Kidney glomerular epithelial cell (primary cell): ENCODE data around the gene PTPRE.

ENCODE experiments used
- DNase-seq: peaks from one replicate; lab custom pipeline; 2025; lab: John Stamatoyannopoulos, UW

PTPRE gene

DNA sequence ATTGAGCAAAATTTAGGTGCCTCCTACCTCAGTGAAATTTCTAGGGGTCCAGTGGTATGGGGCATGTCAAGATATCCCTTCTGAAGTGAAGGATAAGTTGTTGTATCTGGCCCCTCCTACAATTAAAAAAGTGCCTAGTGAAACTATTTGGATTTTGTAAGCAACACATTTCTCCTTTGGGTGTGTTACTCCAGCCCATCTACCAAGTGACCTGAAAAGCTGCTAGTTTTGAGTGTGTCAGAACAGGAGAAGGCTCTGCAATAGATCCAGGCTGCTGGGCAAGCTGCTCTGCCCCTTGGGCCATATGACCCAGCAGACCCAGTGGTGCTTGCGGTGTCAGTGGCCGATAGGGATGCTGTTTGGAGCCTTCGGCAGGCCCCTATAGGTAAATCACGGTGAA, 46.0 kb downstream of the PTPRE start:
- DNase-seq: no peak

DNA sequence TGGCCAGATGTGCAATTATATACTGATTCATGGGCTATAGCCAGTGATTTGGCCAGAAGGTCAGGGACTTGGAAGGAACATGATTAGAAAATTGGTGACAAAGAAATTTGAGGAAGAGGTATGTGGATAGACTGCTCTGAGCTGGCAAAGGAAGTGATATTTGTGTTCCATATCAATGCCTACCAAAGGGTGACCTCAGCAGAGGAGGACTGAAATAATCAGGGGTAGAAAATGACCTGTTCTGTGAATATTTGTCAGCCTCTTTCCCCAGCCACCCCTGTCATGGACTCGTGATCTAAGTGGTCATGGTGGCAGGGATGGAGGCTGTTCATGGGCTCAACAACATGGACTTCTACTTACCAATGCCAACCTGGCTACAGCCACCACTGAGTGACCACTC, 47.0 kb downstream of the PTPRE start:
- DNase-seq: no peak

DNA sequence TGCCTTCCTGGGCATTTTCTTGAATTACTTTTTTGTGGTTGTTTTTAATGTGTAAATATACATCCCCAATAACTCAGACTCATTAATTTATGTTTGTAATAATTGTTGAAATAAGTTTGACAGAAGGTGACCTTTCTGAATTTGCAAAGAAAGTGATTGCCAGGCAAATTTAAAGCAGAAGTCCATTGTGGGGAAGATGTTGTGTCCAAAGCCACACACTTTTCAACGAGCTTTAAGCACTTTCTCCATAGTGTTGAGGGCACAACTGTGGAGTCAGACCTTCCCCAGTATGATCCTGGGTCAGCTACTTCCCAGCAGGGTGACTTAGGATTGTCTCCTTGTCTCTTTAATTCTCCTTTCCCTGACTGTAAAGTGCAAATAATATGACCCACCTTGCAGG, 52.5 kb downstream of the PTPRE start:
- no peak for DNase-seq

DNA sequence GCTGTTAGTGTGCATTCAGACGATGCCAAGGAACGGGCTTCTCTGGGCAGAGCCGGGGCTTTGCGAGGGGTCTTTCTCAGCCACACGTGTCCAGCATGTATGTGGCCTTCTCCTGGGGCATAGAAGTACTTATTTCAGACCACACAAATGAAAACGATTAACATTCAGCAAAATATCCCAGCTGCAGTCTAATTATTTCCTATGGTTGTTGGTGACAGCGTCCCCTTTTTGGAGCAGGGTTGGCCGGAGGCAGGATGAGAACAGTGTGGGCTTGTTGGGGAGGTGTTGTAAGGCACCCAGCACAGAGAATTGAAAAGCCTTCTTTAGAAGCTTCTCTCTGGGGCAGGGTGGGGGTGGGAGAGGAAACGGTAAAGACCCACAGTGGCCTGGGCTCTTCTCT, 54.2 kb downstream of the PTPRE start:
- no peak for DNase-seq

DNA sequence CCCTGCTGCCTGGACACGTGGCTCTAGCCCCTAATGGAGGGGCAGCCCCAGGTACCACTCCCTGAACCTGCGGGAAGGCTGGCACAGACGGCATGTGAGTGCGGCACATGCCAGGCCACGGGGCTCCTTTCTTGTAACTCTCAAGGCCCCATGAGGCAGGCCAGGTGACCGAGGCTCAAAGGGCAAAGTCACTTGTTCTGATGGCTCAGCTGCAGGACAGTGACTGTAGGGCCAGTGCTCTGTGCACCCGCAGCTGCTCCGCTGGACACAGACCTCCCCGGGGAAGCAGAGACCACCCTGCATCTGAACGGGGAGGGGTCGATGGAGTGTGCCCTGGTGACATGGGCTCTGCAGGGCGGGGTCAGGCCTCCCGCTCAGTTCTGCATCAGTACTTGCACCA, 55.3 kb downstream of the PTPRE start:
- DNase-seq: no peak

DNA sequence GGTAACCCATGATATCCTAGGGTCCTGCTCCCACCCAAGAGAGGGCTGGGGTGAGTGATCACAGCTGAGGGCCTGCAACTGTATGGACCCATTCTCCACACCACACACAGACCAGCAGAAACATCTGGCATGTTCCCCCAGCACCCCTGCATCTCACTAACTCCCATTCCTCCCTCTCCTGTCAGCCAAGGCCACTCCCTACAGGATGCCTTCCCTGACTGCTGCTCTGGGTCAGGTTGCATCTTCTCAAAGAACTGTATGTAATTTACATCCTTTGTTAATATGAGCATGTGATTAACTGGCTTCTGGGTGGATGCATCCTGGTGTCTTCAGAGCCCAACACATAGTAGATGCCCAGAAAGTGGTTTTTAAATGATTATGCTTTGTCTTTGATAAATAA, 56.2 kb downstream of the PTPRE start:
- DNase-seq: no peak

DNA sequence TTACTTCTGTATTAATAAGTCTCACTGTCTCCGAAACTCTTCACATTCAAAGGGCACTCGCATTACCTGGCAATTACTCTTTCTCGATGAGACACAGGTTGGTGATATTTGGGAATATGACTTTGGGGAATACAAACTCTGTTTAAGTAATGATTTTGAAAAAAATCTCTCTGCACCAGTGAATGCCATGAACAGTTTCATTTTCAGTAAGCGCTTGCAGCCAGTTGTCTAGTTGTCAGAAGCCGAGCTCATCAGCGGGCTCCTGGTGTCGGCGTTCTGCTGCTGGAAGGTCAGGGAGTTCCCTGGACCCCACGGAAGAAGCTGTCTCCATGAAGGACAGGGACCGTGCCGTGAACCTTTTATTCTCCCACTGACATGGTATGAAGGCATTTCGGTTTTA, 57.7 kb downstream of the PTPRE start:
- no peak for DNase-seq

DNA sequence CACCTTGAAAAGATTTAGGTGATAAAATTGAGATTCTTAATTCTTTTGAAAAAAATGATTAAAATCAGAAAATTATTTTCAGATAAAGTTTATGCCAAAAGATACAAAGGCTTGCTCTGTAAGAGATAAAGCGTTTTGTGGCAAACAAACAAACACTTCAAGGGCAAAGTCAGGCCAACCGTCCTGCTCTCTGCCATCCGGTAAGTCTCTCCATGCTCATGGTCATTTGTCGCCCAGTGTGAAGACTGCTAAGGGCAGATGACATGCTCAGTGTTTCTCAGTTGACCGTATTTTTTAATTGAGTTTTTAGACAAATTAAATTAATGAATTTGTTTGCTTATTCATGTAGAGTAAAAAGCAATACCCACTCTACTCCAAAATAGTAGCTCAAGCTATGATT, 60.0 kb downstream of the PTPRE start:
- DNase-seq: no peak

DNA sequence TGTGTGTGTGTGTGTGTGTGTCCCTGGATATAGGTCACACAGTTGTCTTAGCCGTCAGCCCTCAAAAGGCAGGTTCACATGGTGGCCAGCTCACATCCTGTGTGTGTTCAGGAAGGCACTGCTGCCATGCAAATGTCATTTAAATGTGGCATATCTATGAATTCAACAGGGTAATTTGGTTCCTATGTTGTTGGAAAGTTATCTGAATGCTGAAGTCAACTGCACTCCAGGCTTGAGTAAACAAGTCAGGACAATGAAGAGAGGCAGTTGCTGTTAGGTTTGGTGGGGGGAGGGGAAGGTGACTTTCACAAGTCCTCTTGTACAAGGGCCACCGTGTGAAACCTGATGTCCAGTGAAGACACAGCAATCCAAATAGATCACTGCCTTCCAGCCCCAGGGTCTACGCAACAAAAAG, 61.1 kb downstream of the PTPRE start:
- no peak for DNase-seq

DNA sequence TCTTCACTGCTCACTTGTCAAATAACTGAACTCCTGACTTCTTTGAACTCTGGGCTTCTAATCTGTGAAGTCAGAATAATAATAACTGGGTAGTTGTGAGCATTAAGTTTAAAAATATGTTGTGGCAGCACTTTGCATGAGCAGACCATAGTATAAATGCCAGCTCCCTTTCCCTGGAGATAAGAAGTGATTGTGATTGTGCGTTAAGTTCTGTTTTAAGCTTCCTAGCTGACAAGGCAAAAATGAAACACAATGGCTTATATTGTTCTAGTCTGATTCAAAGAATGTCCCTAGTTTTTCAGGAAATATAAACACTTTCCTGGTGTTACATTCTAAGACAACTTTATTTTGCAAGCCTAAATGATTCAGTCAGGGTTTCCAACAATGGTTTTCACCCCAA, 61.8 kb downstream of the PTPRE start:
- no peak for DNase-seq

DNA sequence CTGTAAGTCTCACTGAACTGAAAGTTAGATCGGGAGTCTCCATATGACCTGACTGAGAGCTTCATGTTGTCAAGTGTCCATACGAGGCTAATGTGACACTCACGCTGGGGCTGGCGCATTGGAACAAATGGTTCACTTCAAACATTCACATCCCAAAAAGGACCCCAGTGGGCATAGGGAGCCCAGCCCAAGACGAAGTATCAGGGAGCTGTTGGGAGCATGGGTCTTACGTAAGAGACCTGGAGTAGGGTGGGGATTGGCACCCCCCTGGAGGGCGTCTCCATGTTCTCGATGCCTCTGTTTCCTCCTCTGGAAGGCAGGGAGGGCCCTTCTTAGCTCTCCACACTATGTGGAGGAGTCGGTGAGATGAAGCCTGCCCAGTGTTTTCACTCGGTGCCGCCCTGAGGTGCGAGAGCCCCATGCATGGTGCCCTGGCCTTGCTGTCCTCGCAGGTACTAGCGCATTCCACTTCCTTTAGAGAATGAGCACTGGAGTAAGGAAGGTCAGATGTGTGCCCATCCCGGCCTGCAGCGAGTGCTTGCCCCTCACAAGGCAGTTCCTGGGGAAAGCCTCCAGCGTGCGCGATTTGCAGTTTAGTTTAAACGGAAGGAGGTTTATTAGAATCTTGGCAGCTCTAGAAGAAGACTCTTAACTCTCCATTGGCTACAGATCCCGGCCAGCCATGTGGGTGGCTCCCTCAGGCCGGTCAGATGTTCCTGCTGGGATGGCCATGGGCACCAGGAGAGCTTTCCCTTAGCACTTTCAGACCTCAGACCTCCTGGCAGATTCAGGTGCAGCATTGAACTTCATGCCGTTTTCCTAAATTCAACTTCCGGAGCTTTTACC, 64.4 kb downstream of the PTPRE start:
- no peak for DNase-seq

DNA sequence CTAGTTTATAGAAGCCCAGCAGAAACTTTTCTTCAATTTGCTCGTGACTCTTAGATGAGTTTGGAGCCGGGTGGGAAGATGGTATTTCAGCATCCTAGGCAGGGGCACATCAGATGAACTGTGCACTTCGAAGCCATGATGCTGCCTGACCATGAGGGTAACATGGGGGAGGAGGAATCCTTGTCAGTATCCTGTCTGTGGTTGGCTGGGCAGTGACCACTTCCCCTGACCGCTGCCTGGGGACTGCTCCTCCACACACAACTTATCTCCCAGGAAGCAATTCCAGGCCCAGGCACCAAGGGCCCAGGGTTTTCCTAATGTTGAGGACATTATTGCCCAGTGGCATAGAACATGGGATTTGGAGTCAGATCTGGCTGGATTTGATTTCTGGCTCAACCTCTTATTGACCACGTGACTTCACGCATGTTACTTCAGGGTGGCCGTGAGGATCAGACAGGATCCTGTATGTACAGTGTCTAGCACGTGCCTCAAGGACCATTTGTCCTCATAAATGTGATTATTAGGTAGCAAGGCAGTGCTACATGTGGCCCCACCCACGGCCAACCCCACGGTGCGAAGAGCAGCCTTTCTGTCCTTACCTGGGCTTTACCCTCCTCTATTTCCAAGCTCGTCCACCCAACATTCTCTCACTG, 65.2 kb downstream of the PTPRE start:
- no peak for DNase-seq

DNA sequence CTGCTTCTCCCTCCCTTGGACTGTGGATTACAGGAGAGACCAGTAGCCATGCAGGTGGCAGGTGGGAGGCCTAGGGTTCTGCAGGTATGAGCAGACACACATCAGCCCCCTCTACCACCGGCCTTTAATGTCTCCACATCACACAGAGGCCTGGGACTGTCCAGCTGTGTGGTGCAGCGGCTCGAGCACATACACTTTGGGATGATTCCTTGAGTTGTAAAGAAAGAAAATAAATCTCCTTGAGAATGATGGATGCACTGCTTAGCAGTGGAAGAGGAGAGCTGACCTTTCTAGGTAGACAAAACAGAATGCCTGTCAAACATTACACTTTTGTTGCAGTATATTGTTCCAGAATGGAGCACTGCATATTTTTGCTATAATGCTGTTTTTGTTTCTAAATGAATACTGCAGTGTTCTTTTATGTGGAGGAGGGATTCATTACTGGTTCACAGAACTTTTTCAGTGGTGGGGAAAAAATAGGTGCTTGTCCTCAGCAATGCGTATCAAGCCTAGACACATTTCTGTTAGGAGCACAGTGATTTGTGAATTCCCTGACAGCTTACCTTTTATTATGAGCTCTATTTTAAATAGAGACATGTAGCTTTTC, 66.0 kb downstream of the PTPRE start:
- no peak for DNase-seq

DNA sequence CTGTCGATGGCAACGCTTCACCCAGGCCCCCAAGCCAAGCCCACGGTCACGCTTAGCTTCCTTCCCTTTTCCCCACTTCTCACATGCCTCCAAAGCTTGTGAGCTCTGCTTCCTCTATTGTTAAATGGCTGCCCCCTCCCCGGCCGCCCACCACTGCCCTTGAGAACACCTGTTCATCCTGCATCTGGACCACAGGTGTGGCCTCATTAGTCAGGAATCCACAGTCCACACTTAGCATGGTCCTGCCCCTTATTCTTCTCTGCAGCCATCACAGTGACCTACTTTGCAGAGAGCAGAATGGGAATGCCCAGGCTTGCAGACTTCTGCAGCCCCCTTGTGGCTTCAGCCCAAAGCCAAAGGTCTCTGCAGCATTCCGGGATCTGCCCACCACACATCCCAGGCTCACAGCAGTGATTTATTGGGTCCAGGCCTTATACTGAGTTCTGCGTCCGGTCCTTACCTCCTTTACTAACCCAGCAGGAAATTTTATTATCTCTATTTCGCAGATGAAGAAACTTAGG, 66.9 kb downstream of the PTPRE start:
- DNase-seq: no peak

DNA sequence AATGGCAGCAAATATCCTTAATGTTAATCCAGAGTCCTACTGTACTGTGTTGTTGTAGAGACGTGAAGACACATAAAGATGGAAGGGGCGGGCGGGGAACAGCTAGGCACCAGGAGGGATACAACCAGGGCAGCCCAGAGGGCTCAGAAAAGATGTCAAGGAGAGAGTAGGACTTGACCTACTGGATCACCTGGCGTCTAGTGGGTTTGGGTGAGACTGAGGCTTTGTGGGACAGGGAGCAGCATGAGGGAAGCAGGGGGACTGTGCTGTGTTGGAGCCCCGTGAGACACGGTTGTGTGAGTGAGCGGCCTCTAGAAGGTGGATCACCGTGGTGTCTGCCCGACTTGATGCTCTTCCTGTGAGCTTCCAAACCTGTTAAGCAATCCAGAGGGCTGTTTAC, 68.0 kb downstream of the PTPRE start:
- no peak for DNase-seq

DNA sequence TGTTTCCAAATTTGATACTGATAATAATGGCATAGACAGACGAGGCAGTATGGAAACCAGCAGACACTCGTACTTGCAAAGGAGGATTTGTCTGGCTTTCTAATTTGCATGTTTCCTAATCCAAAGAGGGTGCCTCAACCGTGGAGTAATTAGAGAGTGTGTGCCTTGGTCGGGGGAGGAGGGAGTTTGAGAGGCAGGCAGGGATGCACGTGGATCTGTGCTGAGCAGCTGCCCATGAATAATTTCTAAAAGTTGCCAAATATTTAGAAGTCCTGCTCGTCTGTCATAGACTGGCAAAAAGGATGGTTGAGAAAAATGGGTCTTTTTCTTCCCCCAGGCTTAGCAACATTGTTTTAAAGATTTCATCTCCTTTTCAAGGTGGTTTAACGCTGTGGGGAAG, 69.4 kb downstream of the PTPRE start:
- no peak for DNase-seq

DNA sequence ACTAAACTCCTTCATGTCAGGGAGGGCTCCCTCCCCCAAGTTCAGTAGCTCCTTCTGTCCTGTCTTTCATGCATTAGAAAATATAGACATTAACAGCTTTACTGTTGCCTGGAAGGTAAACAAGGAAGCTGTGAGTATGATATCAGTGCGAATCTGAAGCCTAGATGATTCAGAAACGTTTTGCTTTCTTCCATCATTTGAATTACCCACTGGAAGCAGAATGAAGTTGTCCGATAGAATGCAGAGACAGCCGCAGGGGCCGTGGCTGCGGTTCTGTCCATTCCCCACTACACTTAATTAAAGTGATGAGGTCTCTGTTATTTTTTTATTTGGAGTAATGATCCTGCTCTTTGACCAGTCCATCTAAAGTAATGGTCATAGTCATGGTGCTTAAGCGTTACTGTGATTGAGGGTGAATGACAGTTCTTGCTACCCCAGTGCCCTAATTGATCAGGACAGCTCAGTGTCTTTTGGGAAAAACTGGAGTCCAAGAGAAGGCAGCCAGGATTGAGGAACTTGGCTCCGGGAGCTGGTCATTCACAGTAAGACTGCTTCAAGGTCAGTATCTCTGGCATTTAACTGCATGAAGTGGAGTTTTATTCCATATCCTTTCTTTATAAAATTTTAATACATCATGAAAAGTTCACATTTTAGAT, 69.9 kb downstream of the PTPRE start:
- no peak for DNase-seq

DNA sequence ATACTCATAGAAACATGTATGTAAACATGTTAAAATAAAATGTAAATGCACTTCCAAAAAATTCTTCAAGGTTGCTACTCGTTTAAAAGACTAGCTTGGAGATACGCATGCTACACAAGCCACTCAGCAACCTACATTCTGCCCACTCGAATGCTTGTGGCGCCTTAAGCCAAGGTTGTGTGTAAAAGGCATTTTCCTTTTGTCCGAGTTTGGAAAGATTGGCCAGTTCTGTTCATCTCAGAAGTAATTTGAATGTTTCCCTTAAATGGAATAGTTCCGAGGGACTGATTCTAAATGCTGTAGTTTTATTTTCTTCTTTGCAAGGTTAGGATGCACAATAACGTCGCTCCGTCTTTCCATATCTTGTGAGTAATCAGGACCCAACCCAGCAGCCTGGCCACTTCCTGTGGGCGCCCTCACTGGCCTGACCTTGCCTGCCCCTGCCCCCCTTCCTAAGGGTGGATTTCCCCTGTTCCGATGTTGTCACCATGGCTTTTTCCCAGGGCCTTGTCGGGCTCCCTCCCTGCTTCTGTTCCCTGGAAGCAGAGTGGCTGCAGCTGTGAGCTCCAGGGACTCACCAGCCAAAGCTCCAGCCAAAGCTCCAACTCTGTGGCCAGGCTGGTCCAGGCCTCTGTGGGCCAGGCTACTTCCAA, 70.6 kb downstream of the PTPRE start:
- no peak for DNase-seq

DNA sequence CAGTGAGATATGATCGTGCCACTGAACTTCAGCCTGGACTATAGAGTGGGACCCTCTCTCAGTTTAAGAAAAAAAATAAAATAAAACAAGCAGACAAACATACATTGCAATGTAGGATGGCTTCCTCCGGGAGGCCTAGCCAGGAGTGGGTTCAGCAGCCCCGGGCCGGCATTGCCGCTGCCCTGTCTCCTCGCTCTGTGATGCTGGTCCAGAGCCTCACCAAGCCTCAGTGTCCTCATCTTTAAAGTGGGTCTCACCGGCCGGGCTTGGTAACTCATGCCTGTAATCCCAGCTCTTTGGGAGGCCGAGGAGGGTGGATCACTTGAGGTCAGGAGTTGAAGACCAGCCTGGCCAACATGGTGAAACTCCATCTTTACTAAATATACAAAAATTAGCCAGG, 71.6 kb downstream of the PTPRE start:
- DNase-seq: no peak

DNA sequence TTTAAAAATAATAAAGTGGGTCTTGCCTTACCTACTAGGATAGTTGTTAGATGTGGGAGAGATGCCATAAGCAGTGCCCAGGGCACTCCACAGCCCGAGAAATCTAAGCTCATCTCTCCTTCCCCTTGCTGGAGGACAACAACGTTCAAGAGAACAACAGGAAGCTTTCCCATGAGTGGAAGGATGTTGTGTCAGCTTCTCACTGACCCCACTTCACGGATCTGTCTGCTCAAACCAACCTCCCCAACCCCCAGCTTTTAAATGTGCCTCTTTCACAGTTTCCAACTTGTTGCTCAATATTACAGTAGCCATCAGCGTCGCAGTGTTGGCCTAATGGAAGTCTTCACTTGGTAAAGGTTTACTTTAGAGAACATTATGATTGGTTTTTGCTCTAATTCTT, 72.1 kb downstream of the PTPRE start:
- DNase-seq: no peak

DNA sequence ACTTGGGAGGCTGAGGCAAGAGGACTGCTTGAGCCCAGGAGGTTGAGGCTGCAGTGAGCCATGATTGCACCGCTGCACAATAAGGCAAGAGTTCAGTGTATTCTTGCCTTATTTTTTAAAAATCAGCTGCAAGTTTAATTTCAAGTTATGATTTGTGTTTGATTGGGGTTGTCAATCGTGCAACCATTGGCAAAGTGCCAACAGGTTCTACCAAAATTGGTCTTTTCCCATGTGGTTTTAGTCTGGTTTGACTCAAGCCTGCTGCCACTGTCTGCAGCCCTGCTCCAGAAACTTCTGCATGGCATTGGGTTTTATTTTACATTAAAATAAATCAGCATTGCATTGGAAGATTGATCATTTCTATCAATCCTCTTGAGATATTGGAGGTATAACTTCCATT, 72.7 kb downstream of the PTPRE start:
- DNase-seq: no peak

DNA sequence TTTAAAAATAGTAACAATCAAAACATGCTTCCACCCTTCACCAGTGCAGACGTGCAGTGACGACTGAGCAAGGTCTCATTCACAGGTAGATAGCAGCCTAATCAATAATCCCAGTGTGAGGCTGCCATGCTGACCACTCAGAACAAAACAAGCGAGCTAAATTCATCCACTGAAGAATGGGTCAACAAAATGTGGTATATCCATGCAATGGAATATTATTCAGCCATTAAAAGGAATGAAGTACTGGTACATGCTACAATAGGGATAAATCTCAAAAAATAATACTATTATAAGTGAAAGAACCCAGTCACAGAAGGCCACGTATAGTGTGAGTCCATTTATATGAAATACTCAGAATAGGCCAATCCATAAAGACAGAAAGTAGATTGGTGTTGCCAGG, 74.0 kb downstream of the PTPRE start:
- DNase-seq: no peak
